ENCODE data around the gene NLGN2.

The NLGN2 gene

GRCh38 chr17:7438656-7439460 lies 31.2 kb downstream of the NLGN2 start:
- DNase-seq, result no peak

- DNase-seq, result peak; percentile 6
Measured at GRCh38 chr17:7439462-7440112, 31.9 kb downstream of the NLGN2 start, which contains the start of gene FGF11. TSS of gene FGF11 (plus strand) at chr17:7439512. CDS start at chr17:7439621, 109 bp downstream.

- DNase-seq, result peak; percentile 77
Measured at GRCh38 chr17:7440113-7440833, 32.6 kb downstream of the NLGN2 start.

- DNase-seq, result peak; percentile 54
Measured at GRCh38 chr17:7440834-7441195, 33.2 kb downstream of the NLGN2 start.

GRCh38 chr17:7441266-7441665 lies 33.6 kb downstream of the NLGN2 start:
- no peak for DNase-seq

GRCh38 chr17:7442142-7442541 lies 34.5 kb downstream of the NLGN2 start:
- DNase-seq, result no peak

GRCh38 chr17:7443499-7444485 lies 36.1 kb downstream of the NLGN2 start:
- DNase-seq, result no peak

- DNase-seq, result peak; percentile 75
Measured at GRCh38 chr17:7444682-7445618, 37.3 kb downstream of the NLGN2 start, which contains the start of gene CHRNB1. TSS of gene CHRNB1 (plus strand) at chr17:7445061. CDS start at chr17:7445128, 67 bp downstream.

GRCh38 chr17:7445619-7445968 lies 37.9 kb downstream of the NLGN2 start:
- peak; percentile 47 for DNase-seq

- no peak for DNase-seq
Measured at GRCh38 chr17:7448461-7448860, 40.8 kb downstream of the NLGN2 start.

GRCh38 chr17:7459961-7460545 lies 52.4 kb downstream of the NLGN2 start:
- DNase-seq, result no peak

- no peak for DNase-seq
Measured at GRCh38 chr17:7460850-7461660, 53.4 kb downstream of the NLGN2 start.

GRCh38 chr17:7462474-7463371 lies 55.1 kb downstream of the NLGN2 start:
- no peak for DNase-seq

GRCh38 chr17:7463372-7463846 lies 55.8 kb downstream of the NLGN2 start:
- no peak for DNase-seq

GRCh38 chr17:7464081-7464480 lies 56.4 kb downstream of the NLGN2 start:
- DNase-seq, result no peak

GRCh38 chr17:7465597-7466275 lies 58.1 kb downstream of the NLGN2 start:
- DNase-seq, result no peak

GRCh38 chr17:7466318-7466638 lies 58.6 kb downstream of the NLGN2 start:
- no peak for DNase-seq

GRCh38 chr17:7466639-7467341 lies 59.1 kb downstream of the NLGN2 start:
- peak; percentile 73 for DNase-seq
